GM18907 (cell line): ENCODE measurements around the gene IPO9.

Experiments used
- ATAC-seq: cut with Tn5 transposase; IDR thresholded peaks from one replicate; pipeline ENCODE4 v1.9.1; 2021; ENCODE audit warnings: mild to moderate bottlenecking, moderate library complexity; ENCODE audit not compliant: unreplicated experiment

Gene IPO9

GRCh38 chr1:201886103-201886885 is 57.3 kb downstream of the IPO9 start:
- no peak for ATAC-seq

GRCh38 chr1:201887116-201887866 is 58.3 kb downstream of the IPO9 start:
- ATAC-seq, result no peak

GRCh38 chr1:201888282-201889089 is 59.5 kb downstream of the IPO9 start, which contains the start of gene SHISA4:
SHISA4 (plus strand) TSS chr1:201888898; CDS start chr1:201888995, 97 bp downstream.
- ATAC-seq, result no peak

GRCh38 chr1:201889090-201889968 is 60.4 kb downstream of the IPO9 start:
- ATAC-seq, result no peak

- no peak for ATAC-seq
These were observed 61.3 kb downstream of the IPO9 start for GRCh38 chr1:201890223-201890622.

GRCh38 chr1:201890806-201891450 is 62.0 kb downstream of the IPO9 start:
- no peak for ATAC-seq

GRCh38 chr1:201891451-201892045 is 62.6 kb downstream of the IPO9 start:
- ATAC-seq, result no peak

GRCh38 chr1:201892211-201892610 is 63.3 kb downstream of the IPO9 start:
- no peak for ATAC-seq

GRCh38 chr1:201893431-201893830 is 64.5 kb downstream of the IPO9 start:
- no peak for ATAC-seq

- no peak for ATAC-seq
These were observed 65.6 kb downstream of the IPO9 start for GRCh38 chr1:201894343-201895119.

- no peak for ATAC-seq
These were observed 66.2 kb downstream of the IPO9 start for GRCh38 chr1:201895120-201895665.

- ATAC-seq, result no peak
These were observed 67.2 kb downstream of the IPO9 start for GRCh38 chr1:201895913-201896807.

- no peak for ATAC-seq
These were observed 68.0 kb downstream of the IPO9 start for GRCh38 chr1:201896951-201897391.

- ATAC-seq, result no peak
These were observed 69.4 kb downstream of the IPO9 start for GRCh38 chr1:201898240-201898894.

GRCh38 chr1:201898992-201899391 is 70.0 kb downstream of the IPO9 start:
- no peak for ATAC-seq

- ATAC-seq, result no peak
These were observed 70.9 kb downstream of the IPO9 start for GRCh38 chr1:201899683-201900429.
